ENCODE results near the gene LMBRD1.
"Not testable (repeated sequence)": the region's sequence is repeated elsewhere in the genome, so short reads cannot be mapped to it uniquely, and the experiment has no call there.

The LMBRD1 gene

DNA sequence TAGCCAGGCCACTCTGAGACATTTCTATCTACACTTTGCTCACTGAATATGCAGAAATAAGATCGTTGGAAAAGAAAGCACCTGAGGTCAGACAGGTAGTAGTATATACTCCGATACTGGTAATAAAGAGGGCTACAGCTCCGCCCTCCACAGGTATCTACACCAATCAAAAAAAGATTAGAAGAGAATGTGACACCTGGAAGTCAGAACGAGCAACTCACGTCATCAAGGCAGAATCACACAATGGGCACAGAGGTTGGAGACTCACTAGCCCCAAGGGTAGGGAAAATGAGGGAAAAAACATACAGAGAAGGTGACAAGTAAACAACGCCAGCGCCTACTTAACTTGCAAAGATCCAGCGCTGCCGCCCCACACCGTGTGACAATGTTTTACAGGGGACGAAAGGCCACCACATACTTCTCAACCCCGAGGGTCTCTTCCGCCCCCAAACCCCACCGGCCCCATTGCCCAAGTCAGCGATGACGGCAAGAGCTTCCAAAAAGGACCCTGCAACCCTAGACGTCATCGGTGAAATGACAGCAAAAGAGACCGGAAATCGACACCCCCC is 653 bp downstream of the LMBRD1 start:
- no peak for DNase-seq

DNA sequence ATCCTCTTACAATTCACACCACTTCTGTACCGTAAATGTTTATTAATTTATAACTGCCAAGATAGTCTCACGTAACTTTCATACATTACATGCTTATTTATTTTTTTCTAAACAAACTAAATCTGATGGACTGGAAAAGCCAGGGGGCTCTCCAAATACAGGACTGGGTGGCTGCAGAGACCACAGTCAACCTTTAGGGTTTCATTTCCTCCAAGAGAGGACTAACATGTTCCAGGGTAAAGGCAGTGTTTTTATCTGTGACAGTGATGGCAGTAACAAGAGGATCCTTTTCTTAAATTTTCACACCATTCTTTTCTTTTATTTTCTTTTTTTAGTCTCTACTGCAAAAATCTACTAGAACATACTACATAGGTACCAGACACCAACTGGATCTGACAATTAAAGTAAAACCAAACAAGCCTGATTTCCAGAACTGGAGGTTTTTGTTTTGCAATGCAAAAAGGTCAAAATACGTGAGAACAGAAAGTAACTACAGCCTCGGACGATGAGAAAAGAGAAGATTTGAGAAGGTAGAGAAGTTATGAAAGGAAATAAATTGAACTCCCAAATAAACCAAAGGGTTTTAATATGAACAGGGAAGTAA is 1.2 kb downstream of the LMBRD1 start:
- peak in 1 of 2 donors; percentile 21 for DNase-seq

DNA sequence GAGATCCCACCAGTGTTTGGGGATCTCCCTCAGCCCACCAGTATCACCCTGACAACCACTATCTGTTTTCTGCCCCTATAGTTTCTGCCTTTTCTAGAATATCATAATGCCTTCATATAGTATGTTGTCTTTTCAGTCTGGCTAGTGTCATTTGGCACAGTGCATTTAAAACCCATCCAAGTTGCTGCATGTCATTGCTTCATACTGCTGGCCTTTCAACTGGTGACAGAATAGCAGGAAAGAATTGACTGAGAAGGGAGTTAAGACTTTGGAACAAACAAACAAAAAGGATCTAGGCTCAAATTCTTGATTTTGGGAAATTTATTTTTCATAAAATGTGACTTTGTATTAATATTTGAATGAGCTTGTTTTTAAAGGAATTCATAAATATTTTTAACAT is 4.5 kb downstream of the LMBRD1 start:
- no peak for DNase-seq

DNA sequence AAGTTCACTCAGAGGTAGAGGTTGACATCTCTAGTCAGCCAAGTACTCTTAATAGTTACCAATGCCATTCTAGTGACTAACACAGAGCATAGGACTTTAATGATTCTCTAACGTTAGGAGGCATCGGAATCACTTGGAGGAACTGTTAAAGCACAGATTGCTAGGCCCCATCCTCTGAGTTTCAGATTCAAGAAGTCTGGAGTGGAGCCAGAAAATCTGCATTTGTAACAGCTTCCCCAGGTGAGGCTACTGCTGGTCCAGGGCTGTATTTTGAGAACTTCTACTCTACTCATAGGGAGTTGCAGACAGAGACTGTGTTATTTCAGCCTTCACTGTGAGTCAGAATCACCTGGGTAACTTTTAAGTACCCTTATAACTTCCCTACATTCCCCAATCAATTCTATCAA is 5.7 kb downstream of the LMBRD1 start:
- no peak for DNase-seq

DNA sequence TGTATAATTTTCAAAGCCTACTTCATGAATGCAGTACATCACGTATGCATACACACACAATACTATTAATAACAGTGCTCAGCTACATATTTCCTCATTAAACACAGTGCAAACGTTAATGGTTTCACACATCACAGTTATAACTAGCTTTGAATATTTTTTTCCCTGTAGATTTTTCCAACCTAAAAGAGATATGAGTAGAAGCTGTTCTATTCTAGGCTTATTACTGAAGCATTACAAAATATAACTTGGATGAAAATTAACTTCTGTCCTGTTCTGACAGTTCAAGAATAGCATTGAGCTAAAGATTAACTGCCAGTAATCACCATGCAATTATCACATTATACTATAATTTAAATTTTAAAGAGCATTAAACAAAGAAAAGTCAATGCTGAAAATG is 6.2 kb downstream of the LMBRD1 start:
- DNase-seq = no peak

DNA sequence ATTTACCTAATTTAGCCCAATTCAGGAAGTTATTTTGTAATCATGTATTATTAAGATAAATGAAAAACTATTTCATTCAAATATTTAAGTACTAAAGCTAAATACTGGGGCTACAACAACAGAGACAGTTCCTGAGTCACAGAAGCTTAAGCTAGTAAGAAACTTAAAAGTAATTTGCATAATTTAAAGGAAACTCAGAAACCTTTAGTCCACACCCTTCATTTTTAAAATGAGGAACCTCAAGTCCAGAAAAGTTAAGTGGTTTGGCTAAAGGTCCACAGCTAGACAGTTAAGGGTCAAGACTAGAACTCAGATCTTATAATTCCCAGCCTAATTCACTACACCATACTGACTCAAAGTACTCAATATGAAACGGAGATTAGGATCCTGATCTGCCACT is 7.2 kb downstream of the LMBRD1 start:
- DNase-seq = no peak

DNA sequence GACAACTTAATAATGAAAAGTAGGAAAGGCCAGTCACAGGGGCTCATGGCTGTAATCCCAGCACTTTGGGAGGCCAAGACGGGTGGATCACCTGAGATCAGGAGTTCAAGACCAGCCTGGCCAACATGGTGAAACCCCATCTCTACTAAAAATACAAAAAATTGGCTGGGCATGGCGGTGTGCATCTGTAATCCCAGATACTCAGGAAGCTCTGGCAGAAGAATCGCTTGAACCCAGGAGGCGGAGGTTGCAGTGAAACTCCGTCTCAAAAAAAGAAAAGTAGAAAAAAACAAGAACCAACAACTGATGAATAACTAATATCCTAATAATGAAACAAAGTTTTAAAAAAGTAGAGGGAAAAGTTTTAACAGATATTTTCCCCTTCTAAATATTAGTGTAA is 9.4 kb downstream of the LMBRD1 start:
- DNase-seq = not testable (repeated sequence)

DNA sequence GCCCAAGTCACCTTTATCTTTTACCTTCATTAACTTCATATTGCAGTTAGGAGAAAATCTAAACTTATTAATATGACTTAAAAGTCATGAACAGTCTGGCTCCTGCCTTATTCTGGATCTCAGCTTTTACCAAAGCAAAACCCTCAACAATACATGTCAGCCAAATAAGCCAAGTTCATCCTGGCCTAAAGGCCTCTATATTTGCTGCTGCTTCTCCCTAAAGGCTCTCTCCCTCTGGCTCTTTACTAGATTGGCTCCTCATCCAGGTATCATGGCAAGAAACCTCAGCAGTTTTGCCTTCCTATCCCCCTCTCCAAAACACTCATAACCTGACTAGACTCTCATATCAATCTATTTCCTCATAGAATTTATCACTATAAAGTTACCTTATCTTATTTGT is 11.1 kb downstream of the LMBRD1 start:
- DNase-seq = no peak

DNA sequence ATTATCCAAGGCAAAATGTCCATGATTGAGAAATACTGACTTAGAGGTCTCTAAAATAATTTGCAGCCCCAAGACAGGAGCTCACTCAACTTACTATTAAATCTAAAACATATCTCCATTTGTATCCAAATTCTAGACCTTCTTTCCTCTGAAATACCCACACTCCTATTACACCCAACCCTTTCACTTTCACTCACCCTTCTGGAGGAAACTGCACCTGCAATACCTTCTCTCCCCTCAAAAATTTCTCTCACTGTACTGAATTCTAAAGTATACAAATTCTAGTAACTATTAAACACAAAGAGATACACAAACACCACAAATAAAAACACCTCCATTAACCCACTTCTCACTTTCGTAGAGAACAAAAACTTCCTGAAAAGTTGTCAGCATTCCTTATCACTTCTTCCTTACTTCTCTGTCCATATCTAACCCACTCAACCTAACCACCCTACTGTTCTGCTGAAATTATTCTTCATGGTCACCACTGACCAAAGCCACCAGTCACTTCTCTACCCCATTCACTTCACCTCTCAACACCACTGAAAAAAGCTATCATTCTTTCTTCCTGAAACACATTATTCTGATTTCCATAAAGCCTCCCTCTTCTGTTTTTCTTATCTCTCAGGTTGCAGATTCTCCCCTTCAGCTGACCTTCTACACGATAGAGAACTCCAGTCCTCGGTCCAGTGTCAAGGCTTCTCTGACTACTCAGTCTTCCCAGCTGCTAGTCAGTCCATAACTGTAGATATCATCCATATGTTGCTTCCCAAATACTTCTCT is 12.0 kb downstream of the LMBRD1 start:
- no peak for DNase-seq

DNA sequence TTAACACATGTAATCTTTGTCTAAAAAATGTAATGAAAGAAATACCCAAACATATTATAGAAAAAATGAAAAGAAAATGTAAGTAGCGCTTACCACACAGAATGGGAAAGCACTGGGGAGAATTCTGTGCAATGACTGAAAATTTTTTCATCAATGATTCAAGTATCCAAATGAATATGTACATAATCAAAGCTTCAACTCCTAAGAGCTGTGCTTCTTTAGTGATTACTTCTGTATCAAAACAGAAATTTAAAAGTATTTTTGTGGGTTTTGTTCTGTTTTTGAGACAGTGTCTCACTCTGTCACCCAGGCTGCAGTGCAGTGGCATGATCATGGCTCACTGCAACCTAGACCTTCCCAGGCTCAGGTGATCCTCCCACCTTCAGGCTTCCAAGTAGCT is 13.7 kb downstream of the LMBRD1 start:
- DNase-seq = no peak

DNA sequence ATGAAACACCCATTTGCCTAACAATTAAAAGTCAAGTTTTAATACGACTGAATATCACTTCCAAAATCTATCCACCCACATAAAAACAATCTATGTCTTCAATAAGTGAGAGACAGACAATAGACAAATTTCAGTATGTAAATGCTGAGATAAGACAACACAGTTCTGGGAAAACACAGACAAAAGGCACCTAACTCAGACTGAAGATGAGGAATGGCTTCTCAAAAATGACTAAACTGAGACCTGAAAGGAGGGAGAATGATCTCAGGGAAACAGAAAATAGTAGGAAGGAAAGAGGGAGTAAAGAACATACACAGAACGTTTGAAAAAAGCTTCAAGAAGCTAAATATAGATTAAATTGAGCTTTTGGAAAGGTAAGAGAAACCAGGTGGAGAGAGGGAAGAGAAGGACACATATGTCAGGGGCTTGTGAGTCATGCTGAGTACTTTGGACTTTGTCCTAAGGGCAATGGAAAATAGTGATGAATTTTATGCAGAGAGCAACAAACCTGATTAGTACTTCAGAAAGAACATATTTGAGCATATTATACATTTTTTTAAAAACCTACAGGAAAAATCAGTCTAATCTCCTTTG is 16.1 kb downstream of the LMBRD1 start:
- no peak for DNase-seq

DNA sequence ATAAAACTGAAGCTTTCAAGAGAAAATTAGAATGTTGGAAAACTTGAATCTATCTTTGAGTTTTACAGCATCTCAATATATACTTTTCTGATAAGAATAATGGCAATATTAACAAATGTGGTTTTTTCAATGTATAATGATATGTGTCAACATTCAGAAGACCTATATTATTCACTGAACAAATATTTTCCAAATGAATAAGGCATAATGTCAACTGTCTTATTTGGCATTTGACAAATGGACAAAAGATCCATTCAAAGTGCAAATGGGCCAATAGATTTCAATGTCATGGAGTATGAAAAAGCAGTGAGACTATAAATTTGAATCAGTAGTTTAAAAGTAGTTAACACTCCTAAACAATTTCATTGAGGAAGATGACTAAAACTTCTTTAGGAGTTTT is 20.9 kb downstream of the LMBRD1 start:
- DNase-seq = no peak

DNA sequence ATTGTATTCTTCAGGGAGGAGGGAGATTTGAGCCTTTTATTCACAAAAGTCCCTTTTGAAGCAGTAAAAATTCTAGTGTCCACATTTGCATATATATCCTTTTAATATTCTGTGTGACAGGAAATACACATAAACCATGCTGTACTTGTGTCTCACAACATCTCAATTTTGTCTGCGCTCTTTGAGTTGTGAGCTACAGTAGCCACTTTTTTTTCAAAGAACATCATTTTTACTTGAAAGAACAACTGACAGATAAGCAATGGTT is 21.3 kb downstream of the LMBRD1 start:
- DNase-seq = no peak

DNA sequence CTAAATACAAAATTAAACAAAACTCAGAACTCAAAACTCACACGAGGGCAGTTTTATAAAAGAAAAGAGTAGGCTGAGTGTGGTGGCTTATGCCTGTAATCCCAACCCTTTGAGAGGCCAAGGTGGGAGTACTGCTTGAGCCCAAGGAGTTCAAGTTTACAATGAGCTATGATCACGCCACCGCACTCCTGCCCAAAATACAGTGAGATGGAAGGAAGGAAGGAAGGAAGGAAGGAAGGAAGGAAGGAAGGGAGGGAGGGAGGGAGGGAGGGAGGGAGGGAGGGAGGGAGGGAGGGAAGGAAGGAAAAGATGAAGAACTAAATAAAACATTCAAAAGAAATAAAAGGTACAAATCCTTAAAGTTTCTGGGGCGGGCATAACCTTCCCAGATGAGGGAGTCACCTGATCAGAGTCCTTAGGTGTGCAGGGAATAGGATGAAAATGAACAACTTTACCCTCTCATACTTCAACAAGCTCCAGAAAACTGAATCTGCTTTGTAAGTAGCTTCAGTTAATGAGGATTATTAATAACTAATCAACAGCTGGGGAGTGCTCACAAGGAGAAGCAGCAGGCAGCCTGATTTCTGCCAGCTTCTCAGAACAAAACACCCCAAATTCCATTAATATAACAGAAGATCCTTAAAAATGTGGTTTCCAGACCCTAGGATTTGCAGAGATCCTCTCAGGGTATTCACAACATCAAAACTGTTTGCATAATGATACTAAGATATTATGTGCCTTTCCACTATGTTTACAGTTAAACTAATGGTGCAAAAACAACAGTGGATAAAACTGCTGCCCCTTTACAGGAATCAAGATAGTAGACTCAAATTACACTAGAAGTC is 21.8 kb downstream of the LMBRD1 start:
- no peak for DNase-seq

DNA sequence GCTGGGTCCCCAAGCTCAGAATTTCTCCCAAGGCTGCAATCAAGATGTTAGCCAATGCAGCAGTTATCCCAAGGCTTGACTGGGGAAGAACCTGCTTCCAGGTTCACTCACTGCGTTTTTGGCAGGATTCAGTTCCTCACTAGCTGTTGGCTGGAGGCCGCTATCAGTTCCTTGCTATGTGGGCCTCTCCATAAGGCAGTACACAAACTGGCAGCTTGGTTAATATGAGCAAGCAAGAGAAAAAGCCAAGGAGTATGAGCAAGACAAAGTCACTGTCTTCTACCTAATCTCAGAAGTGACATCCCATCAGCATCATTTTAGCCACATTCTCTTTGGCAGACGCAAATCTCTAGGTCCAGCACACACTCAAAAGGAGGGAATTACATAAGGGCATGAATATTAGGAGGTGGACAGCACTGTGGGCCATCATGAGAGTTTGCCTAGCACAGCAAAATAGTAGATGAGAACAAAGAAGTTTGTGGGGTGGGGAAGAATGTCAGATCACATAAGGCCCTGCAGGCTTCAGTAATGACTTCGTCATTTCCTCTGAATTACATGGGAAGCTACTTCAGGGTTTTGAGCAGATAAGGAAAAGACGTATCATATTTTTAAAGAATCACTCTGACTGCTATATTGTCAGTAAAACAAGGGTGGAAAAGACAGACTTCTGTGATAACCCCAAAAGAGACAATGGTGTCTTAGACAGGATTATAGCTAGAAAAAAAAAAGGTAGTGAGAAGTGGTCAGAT is 25.5 kb downstream of the LMBRD1 start:
- DNase-seq = no peak

DNA sequence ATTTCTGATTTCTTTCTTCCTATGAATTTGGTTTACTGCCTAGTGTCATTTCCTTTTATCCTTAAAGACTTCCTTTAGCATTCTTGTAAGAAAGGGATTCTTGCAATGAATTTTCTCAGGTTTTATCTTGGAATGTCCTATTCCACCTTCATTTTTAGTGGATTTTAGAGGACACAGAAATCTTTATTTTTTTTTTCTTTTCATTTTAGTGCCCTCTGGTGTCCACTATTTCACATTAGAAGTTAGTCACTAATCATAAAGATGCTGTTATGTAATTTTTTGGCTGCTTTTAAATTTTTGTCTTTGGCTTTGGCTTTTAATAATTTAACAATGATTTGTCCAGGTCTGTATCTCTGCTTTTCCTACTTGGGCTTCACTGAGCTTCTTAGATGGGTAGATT is 28.1 kb downstream of the LMBRD1 start:
- DNase-seq = no peak

DNA sequence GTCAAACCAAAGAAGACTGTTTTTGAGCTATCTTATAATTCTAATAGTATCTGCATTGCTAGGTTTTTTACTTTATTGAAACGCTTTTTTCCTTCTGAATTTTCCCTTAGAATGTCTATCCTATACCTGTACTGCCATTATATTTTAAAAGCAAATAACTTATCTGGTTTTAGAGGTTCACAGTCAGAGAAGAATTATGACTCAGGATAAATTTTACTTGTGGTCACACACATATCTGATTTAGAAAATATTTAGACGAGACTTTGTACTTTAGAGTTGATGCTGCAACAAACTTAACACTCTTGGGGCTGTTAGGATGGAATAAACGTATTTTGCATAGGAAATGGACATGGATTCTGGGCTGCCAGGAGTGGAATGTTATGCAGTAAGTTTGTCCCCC is 33.0 kb downstream of the LMBRD1 start:
- no peak for DNase-seq

DNA sequence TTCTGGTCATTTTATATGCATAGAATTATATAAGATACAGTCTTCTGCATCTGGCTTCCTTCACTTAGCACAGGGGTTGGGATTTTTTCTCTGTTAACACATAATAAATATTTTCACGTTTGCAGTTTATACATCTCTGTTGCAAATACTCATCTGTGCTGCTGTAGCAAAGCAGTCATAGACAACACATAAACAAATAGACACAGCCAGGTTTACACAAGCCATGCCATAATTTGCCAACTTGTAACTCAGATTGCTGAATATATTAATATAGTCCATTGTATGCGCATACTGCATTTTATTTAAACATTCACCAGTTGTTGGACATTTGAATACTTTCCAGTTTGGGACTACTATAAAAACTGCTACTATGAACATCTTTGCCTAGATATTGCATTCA is 35.0 kb downstream of the LMBRD1 start:
- DNase-seq = no peak

DNA sequence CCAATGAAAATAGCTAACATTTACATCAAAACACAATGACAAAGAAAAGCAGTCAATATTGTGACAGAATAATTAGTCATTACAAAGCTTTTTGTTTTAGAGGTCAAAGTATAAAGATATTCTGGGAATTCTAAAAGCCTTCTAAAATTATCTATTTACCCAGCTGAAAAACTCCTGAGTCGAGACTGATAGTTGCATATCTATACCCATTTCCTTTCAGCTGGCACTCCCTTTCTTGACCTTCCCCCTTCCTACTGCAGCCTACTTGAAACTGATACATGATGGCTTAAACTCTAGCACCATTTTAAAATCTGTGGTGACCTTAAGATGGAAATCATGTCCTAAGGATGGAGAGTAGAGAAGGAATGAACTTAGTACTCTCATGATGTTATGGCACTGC is 38.6 kb downstream of the LMBRD1 start:
- no peak for DNase-seq

DNA sequence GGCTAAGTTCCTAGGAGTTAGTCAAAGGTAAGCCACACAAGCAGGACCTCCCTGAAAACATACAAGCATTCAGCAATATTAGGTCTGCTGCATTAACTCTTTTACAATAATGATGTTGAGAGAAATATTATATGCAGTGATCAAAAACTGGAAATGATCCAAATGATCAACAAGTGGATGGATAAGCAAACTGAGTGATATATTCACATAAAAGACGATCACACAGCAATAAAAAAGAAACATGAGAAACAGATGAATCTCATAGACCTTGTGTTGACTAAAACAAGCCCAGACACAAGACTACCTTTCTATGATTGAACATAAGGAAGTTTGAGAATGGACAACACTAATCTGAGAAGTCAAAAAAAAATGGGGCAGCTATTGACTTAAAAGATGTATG is 39.9 kb downstream of the LMBRD1 start:
- no peak for DNase-seq

DNA sequence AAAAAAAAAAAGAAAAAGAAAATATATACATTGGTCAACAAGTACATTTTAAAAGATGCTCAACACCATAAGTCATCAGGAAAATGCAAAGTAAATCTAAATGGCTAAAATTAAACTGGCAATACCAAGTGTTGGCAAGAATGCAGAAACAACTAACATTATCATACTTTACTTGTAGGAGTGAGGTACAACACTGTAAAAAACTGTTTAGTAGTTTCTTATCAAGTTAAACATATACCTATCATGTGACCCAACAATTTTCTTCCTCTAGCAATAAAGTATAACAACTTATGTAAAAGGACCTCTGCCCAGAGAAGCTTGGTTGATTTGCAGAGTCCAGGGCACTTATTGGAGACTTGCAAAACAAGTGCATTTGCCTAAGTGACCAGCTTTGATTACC is 40.4 kb downstream of the LMBRD1 start:
- DNase-seq = no peak

DNA sequence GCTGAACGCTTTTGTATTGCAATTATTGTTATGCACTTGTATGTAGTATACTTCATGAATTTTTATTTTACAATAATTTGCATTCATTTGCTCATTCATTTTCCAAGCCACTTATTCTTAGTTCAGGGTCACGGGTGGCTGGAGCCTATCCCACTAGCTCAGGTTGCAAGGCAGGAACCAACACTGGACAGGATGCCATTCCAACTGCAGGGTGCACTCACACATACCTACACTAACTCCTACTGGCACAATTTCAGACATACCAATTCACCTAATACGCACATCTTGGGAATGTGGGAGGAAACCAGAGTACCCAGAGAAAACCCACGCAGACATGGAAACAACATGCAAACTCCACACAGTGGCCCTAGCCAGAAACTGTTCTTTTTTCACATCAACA is 61.8 kb downstream of the LMBRD1 start:
- no peak for DNase-seq

DNA sequence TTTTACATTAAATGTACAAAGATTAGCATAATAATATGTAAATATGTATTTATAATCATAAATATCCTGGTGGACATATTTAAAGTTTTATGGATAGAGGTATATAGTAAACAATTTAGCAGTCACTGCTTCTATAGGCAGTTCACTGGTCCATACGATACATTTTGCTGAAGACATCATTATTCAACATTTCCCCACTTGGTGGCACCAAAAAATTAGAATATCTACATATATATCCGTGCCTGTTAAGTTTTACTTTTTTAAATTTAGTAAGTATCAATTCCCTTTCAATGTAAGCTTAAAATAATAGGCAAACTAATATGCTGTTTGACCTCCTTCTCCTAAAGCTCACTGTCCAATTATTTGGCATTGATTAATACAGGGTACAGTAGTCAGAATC is 64.2 kb downstream of the LMBRD1 start:
- no peak for DNase-seq
